ENCODE results near the gene ANAPC7. TPM values are rescaled to one million over a fixed set of nuclear protein-coding genes. Genes with fewer than 3 reads are reported as not detected.

The ANAPC7 gene
- total and polyA plus RNA-seq, 9 of the 15 experiments (the other 6 are each of a cell fraction or from before 2014, with no cell fraction given) = 46.7 to 158 (median 109) TPM

GRCh38 chr12:110449799-110450497 lies 46.4 kb upstream of the ANAPC7 start, which contains the start of gene ARPC3 (continued):
- peak; percentile 85 for TF ChIP-seq RBBP5 (IDR thresholded peaks at IDR 0.05; ENCODE audit: borderline replicate concordance, insufficient read depth, low read length, poor library complexity, severe bottlenecking)
- TF ChIP-seq TSC22D4 (tag; IDR thresholded peaks at IDR 0.05) = no peak
- peak; percentile 98 for TF ChIP-seq CREB3L1 (IDR thresholded peaks at IDR 0.05; ENCODE audit: borderline replicate concordance, low read depth)
- no peak for TF ChIP-seq SLC30A9 (CRISPR knock-in tag; IDR thresholded peaks at IDR 0.05)
- TF ChIP-seq ARHGAP35 (IDR thresholded peaks at IDR 0.05; ENCODE audit: partially characterized antibody) = no peak
- no peak for TF ChIP-seq ATF4 (CRISPR knock-in tag; IDR thresholded peaks at IDR 0.05)
- TF ChIP-seq CREB5 (CRISPR knock-in tag; IDR thresholded peaks at IDR 0.05) = no peak
- TF ChIP-seq CHD1 (IDR thresholded peaks at IDR 0.05; ENCODE audit: low read length) = peak; percentile 62
- no peak for TF ChIP-seq ZKSCAN8 (CRISPR knock-in tag; IDR thresholded peaks at IDR 0.05)
- TF ChIP-seq ZNF444 (CRISPR knock-in tag; IDR thresholded peaks at IDR 0.05) = no peak
- no peak for TF ChIP-seq HEY1 (CRISPR knock-in tag; IDR thresholded peaks at IDR 0.05; ENCODE audit: borderline replicate concordance)
- no peak for TF ChIP-seq CEBPG (CRISPR knock-in tag; IDR thresholded peaks at IDR 0.05)
- TF ChIP-seq CEBPG (tag; conservative IDR thresholded peaks at IDR 0.05 in 1 of 2, IDR thresholded peaks at IDR 0.05 in 1 of 2) = no peak
- TF ChIP-seq, protein P1, sequence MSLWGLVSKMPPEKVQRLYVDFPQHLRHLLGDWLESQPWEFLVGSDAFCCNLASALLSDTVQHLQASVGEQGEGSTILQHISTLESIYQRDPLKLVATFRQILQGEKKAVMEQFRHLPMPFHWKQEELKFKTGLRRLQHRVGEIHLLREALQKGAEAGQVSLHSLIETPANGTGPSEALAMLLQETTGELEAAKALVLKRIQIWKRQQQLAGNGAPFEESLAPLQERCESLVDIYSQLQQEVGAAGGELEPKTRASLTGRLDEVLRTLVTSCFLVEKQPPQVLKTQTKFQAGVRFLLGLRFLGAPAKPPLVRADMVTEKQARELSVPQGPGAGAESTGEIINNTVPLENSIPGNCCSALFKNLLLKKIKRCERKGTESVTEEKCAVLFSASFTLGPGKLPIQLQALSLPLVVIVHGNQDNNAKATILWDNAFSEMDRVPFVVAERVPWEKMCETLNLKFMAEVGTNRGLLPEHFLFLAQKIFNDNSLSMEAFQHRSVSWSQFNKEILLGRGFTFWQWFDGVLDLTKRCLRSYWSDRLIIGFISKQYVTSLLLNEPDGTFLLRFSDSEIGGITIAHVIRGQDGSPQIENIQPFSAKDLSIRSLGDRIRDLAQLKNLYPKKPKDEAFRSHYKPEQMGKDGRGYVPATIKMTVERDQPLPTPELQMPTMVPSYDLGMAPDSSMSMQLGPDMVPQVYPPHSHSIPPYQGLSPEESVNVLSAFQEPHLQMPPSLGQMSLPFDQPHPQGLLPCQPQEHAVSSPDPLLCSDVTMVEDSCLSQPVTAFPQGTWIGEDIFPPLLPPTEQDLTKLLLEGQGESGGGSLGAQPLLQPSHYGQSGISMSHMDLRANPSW (CRISPR knock-in tag; IDR thresholded peaks at IDR 0.05) = no peak; the same call in 1 of the 2 replicates
- TF ChIP-seq, protein P2, sequence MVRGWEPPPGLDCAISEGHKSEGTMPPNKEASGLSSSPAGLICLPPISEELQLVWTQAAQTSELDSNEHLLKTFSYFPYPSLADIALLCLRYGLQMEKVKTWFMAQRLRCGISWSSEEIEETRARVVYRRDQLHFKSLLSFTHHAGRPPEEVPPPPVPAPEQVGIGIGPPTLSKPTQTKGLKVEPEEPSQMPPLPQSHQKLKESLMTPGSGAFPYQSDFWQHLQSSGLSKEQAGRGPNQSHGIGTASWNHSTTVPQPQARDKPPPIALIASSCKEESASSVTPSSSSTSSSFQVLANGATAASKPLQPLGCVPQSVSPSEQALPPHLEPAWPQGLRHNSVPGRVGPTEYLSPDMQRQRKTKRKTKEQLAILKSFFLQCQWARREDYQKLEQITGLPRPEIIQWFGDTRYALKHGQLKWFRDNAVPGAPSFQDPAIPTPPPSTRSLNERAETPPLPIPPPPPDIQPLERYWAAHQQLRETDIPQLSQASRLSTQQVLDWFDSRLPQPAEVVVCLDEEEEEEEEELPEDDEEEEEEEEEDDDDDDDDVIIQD (CRISPR knock-in tag; IDR thresholded peaks at IDR 0.05) = no peak
- TF ChIP-seq ARID1B (IDR thresholded peaks at IDR 0.05) = no peak; the same call in 1 of the 2 replicates
- TF ChIP-seq OTX1 (CRISPR knock-in tag; IDR thresholded peaks at IDR 0.05) = peak; percentile 76
- peak; percentile 96 for TF ChIP-seq PCBP1 (IDR thresholded peaks at IDR 0.05; ENCODE audit: low read depth, low read length, poor library complexity, severe bottlenecking)
